Ovary (tissue), 3 donors: Measurements from ENCODE around the gene THAP8.
"Not testable (repeated sequence)": the region's sequence is repeated elsewhere in the genome, so short reads cannot be mapped to it uniquely, and the experiment has no call there.

Experiments used
- EP300 ChIP-seq: sonication (generic); formaldehyde crosslinking; IDR thresholded peaks from one replicate; pipeline ENCODE4 v1.6.1; 2017; ENCODE audit warnings: antibody characterized with exemption
- POLR2A ChIP-seq: fragments of 450-650 bp; IDR thresholded peaks from one replicate; pipeline ENCODE4 v1.6.1; 2017; ENCODE audit warnings: antibody characterized with exemption, mild to moderate bottlenecking, moderate library complexity
- TF ChIP-seq, protein P1 (sequence below), 3 donors: fragments of 450-650 bp in 2 of 3; fragments of 200-600 bp in 1 of 3; IDR thresholded peaks; one replicate each; pipeline versions ENCODE4 v1.5.1 to v1.8.0; 2016 to 2022; ENCODE audit warnings: antibody characterized with exemption in 3 of 3, mild to moderate bottlenecking in 1 of 3
- donor health status: DM: no; HTN: no; CAD: no.

DNA sequence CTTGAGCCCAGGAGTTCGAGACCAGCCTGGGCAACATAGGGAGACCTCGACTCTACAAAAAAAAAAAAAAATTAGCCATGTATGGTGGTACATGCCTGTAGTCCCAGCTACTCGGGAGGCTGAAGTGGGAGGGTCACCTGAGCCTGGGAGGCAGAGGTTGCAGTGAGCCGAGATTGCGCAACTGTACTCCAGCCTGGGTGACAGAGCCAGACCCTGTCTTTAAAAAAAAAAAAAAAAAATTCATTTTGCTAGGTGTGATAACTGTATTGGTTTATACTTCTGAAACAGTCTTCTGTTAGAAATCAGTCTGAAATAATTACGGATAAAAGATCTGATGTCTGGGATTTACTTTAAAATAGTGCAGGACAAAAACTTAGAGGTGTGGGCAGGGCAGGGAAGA, 13.0 kb downstream of the THAP8 start:
- TF ChIP-seq, protein P1, sequence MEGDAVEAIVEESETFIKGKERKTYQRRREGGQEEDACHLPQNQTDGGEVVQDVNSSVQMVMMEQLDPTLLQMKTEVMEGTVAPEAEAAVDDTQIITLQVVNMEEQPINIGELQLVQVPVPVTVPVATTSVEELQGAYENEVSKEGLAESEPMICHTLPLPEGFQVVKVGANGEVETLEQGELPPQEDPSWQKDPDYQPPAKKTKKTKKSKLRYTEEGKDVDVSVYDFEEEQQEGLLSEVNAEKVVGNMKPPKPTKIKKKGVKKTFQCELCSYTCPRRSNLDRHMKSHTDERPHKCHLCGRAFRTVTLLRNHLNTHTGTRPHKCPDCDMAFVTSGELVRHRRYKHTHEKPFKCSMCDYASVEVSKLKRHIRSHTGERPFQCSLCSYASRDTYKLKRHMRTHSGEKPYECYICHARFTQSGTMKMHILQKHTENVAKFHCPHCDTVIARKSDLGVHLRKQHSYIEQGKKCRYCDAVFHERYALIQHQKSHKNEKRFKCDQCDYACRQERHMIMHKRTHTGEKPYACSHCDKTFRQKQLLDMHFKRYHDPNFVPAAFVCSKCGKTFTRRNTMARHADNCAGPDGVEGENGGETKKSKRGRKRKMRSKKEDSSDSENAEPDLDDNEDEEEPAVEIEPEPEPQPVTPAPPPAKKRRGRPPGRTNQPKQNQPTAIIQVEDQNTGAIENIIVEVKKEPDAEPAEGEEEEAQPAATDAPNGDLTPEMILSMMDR (IDR thresholded peaks at IDR 0.05) = not testable (repeated sequence)
- TF ChIP-seq POLR2A, EP300: not testable (repeated sequence)
